ENCODE data around the gene EXD3.

DNA sequence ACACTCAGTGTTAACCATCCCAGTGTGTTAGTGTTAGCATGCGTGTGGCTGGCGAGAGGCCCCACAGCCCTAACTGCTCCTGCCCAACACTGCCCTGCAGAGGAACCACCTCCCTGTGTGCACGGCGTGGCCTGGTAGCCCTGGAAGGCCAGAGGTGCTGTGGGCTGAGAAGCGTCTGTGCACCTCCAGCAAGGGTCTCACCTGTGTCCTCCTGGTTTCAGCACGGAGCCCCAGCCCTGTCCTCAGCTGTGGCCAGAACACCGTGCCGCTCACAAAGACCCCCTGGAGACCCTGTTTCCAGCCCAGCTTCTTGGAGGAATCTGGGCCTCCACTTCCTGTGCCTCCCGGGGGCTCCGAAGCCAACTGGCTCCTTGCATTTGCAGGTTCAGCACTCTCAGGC lies 64.8 kb downstream of the EXD3 start:
- TF ChIP-seq, protein P1, sequence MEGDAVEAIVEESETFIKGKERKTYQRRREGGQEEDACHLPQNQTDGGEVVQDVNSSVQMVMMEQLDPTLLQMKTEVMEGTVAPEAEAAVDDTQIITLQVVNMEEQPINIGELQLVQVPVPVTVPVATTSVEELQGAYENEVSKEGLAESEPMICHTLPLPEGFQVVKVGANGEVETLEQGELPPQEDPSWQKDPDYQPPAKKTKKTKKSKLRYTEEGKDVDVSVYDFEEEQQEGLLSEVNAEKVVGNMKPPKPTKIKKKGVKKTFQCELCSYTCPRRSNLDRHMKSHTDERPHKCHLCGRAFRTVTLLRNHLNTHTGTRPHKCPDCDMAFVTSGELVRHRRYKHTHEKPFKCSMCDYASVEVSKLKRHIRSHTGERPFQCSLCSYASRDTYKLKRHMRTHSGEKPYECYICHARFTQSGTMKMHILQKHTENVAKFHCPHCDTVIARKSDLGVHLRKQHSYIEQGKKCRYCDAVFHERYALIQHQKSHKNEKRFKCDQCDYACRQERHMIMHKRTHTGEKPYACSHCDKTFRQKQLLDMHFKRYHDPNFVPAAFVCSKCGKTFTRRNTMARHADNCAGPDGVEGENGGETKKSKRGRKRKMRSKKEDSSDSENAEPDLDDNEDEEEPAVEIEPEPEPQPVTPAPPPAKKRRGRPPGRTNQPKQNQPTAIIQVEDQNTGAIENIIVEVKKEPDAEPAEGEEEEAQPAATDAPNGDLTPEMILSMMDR (conservative IDR thresholded peaks at IDR 0.05; ENCODE audit: low read length), result no peak
- no peak for TF ChIP-seq EZH2phosphoT487 (IDR thresholded peaks at IDR 0.05; ENCODE audit: borderline replicate concordance, low read depth, low read length)
